HL-60 (cell line): ENCODE measurements around the gene RET.
A peak's percentile ranks its signal among the peaks of the same experiment; 100 is the strongest.

ENCODE experiments used
- DNase-seq, 2 experiments: peaks; one replicate each; pipeline ENCODE4 v3.0.0-alpha.2; 2010 to 2020; ENCODE audit warnings: low read depth in 1 of 2, low spot score in 1 of 2
- H3K27ac ChIP-seq: fragments of 250-450 bp; sonication (Bioruptor Pico); replicated peaks from 2 replicates; pipeline ENCODE4 v1.5.1; 2020; ENCODE audit warnings: mild to moderate bottlenecking, moderate library complexity
- H3K27me3 ChIP-seq: fragments of 250-450 bp; sonication (Bioruptor Pico); 2 replicates; pipeline ENCODE4 v1.5.1; 2021; ENCODE audit warnings: mild to moderate bottlenecking, moderate library complexity; ENCODE audit not compliant: insufficient read depth, poor library complexity, severe bottlenecking
- H3K4me3 ChIP-seq: replicated peaks from 2 replicates; pipeline ENCODE4 v1.5.1; 2011; ENCODE audit warnings: mild to moderate bottlenecking, control low read depth, low read length; ENCODE audit not compliant: insufficient read depth
- CTCF ChIP-seq: IDR thresholded peaks from one replicate; pipeline ENCODE4 v1.5.1; 2011; ENCODE audit warnings: low read length, control low read depth, inconsistent platforms; ENCODE audit not compliant: insufficient read depth
- GABPA ChIP-seq: IDR thresholded peaks from 2 replicates; pipeline ENCODE4 v1.6.1; 2012; ENCODE audit warnings: low read depth
- POLR2AphosphoS5 ChIP-seq: IDR thresholded peaks from 2 replicates; pipeline ENCODE4 v1.6.1; 2012; ENCODE audit warnings: low read depth
- REST ChIP-seq: IDR thresholded peaks from 2 replicates; pipeline ENCODE4 v1.6.1; 2012; ENCODE audit warnings: low read depth; ENCODE audit not compliant: insufficient replicate concordance
- SPI1 ChIP-seq: IDR thresholded peaks from 2 replicates; pipeline ENCODE4 v1.6.1; 2012; ENCODE audit warnings: low read depth, mild to moderate bottlenecking, borderline replicate concordance

The RET gene

DNA sequence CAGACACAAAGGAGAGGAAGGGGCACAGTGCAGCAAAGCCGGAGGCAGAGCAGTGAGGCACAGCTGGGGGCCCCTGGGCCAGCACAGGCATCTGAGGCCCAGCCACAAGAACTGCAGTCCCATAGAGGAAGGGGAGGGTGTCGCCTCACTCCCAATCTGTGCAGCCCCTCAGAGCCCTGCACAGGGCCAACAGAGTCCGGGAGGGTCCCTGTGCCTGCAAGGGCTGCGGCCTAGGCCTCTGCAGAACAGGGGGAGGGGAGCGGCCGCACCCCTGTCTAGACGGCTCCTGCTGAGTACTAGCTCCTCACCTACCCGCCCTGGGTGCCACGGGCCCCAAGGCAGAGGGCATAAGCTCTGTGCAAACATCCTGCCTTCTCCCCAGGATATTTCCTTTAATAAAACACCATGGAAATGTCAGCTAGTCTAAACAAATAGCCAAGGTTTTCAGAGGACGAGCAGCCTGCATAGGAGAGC, 32.4 kb upstream of the RET start:
- Histone ChIP-seq H3K4me3 (no peak overlapping the region), H3K27ac (no peak overlapping the region), H3K27me3 (no peaks in the 10 kb centered on the region)
- TF ChIP-seq SPI1 (no peak), REST (no peak), CTCF (no peak), POLR2AphosphoS5 (no peak), GABPA (no peak)
- no peak for DNase-seq

DNA sequence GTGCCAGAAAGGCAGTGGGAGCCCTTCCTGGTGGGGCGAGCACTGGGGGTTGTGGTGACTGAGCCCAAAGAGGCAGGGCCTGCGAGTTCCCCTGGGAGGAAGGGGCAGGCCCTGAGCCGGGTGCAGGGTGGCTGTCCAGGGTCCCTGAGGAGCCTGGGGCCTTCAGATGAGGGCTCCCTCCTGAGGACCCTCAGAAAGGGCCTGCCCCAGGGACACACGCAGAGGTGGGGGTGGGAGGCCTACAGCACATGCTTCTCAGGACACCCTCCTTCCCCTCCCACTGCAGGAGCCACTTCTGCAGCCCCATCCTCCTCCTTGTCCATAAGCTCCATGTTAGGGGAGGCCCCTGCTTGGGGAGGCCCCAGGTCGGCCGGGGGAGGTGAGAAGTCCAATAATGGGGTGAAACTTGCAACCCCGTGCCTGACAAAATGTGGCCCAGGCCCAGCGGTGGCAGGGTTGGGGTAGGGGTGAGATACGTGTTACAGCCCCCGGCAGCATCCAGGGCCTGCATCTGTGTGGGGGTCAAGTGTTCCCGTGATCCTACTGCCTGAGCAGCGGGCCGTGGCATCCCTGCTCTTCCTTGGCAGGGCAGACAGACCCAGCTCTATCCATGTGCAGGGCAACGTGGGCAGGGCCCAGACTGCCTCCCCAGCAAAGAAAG, 31.8 kb upstream of the RET start:
- Histone ChIP-seq H3K27me3 (no peaks in the 10 kb centered on the region), H3K4me3 (no peak overlapping the region), H3K27ac (no peak overlapping the region)
- DNase-seq: no peak
- TF ChIP-seq GABPA: no peak
- peak; percentile 80 for TF ChIP-seq REST

GRCh38 chr10:43045631-43046287, 31.1 kb upstream of the RET start:
- H3K27me3 ChIP-seq: no peaks in the 10 kb centered on the region
- no peak overlapping the region for H3K27ac ChIP-seq
- DNase-seq: peak in 1 of 2 experiments; percentile 16
- no peak overlapping the region for H3K4me3 ChIP-seq
- TF ChIP-seq REST (no peak), CTCF (no peak), GABPA (no peak), SPI1 (no peak), POLR2AphosphoS5 (no peak)
